HG03469 (cell line): ENCODE data around the gene HDHD3.

Experiments
- ATAC-seq: cut with Tn5 transposase; IDR thresholded peaks from one replicate; pipeline ENCODE4 v1.9.1; 2021; ENCODE audit warnings: mild to moderate bottlenecking, moderate library complexity, moderate number of reproducible peaks; ENCODE audit not compliant: unreplicated experiment

The HDHD3 gene

GRCh38 chr9:113340011-113340699 is 36.6 kb downstream of the HDHD3 start, which contains the start of gene WDR31:
Gene WDR31, minus strand, starts transcription at chr9:113340275. Its CDS starts 8,253 bp downstream, at chr9:113332022.
- ATAC-seq = peak; percentile 89

GRCh38 chr9:113337714-113338113 is 39.1 kb downstream of the HDHD3 start:
- no peak for ATAC-seq

- no peak for ATAC-seq
These were observed 45.0 kb downstream of the HDHD3 start for GRCh38 chr9:113331780-113332179.

- no peak for ATAC-seq
These were observed 48.6 kb downstream of the HDHD3 start for GRCh38 chr9:113328045-113328782.

GRCh38 chr9:113326230-113326629 is 50.6 kb downstream of the HDHD3 start:
- ATAC-seq = no peak
